AG10803 (cell line): ENCODE data around the gene NBPF9.
"Not testable (repeated sequence)": the region's sequence is repeated elsewhere in the genome, so short reads cannot be mapped to it uniquely, and the experiment has no call there.

Experiments
- DNase-seq: peaks from one replicate; pipeline ENCODE4 v3.0.0; 2010; ENCODE audit warnings: low read depth
- H3K4me3 ChIP-seq: 2 replicates; pipeline ENCODE4 v1.5.1; 2011; ENCODE audit warnings: mild to moderate bottlenecking, low read length, control low read depth

Gene NBPF9, protein sequence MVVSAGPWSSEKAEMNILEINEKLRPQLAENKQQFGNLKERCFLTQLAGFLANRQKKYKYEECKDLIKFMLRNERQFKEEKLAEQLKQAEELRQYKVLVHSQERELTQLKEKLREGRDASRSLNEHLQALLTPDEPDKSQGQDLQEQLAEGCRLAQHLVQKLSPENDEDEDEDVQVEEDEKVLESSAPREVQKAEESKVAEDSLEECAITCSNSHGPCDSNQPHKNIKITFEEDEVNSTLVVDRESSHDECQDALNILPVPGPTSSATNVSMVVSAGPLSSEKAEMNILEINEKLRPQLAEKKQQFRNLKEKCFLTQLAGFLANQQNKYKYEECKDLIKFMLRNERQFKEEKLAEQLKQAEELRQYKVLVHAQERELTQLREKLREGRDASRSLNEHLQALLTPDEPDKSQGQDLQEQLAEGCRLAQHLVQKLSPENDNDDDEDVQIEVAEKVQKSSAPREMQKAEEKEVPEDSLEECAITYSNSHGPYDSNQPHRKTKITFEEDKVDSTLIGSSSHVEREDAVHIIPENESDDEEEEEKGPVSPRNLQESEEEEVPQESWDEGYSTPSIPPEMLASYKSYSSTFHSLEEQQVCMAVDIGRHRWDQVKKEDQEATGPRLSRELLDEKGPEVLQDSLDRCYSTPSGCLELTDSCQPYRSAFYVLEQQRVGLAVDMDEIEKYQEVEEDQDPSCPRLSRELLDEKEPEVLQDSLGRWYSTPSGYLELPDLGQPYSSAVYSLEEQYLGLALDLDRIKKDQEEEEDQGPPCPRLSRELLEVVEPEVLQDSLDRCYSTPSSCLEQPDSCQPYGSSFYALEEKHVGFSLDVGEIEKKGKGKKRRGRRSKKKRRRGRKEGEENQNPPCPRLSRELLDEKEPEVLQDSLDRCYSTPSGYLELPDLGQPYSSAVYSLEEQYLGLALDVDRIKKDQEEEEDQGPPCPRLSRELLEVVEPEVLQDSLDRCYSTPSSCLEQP (N-terminal part only)

DNA sequence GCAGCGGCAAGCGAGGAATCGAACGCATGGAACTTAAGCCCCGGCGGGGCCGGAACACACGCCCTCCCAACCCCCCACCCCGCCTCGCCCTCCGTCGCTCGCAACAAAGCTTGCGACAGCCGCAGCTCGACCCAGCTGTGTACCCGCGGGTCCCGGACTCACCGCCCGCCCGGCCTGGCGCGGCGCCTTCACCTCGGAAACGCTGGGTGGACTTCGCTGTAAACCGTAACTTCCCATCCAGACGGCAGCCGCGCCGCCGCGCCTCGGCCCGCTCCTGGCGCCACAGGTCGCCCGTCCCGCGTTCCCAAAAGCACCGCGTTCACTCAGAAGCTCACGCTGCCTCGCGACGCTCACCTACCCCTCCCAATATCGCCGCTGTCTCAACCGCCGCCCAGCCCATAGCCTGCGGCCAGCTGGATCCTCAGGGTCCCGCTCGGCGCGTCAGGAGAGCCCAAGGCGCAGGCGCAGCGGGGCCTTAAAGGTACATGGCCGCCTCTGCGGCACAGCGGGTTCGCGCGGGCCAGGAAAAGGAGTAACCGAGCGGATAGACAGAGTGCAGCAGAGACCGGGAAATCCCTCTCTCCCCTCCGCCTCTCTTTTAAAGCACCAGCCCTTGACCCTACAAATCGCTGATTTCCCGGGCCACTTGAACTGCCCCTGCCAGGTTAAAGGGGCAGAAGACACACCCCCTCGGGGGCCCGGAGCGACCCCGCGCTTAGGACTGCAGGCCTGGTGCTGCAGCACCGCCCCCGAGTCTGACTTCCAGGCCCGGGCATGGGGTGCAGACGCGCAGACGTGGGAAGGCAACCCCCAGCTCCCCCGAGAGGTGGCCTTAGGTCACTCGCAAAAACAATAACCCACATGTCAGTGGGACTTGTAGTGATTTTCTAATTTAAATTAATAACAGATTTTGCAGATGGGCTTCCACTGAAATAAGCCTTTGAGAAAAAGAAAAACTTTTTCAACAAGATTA, at the start of gene NBPF9:
TSS of gene NBPF9 (minus strand) at position 443 of the 973 bp plus-strand sequence. CDS start 21,412 bp downstream, outside the sequence.
- DNase-seq, result peak; percentile 31
- peak within 1 kb of the TSS; percentile 61 for H3K4me3 ChIP-seq

DNA sequence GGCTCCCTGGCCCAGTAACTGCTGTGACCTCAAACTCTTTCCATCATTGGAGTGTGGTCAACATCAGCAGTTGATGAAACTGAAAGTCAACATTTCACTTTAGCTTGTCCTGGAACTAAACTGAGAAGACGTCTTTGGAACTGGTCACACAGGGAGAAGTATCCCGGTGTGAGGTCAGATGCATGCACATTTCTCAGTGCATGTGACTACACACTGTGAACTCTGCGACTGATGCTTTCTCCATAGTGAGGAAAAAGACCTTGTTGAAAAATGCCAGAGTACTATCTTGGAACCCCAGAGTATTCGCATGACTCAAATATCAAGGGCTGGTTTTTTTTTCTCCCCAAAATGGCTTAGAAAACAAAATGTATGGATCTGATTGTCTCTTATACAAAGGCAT, 46.6 kb upstream of the NBPF9 start:
- not testable (repeated sequence) for H3K4me3 ChIP-seq

DNA sequence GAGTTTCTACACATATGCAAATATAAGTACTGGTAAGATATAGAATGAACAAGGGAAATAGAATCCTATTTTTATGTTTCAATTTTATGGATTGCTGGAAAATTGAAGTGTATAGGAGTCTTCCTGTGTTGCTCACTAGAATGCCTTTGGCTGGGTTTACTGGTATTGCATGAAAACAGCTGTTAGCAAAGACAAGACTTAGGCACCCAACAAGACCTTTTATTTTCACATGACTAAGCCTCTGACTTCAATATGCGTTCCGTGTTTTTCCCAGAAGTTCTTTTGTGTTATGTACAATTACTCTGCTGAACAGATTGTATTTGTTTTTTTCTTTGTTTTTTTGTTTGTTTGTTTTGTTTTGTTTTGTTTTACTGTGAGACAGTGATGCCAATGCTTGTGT, 34.2 kb upstream of the NBPF9 start:
- peak; percentile 68 for DNase-seq
- not testable (repeated sequence) for H3K4me3 ChIP-seq

More for the DNA sequence above, 46.6 kb upstream of the NBPF9 start:
- DNase-seq, result not testable (repeated sequence)

DNA sequence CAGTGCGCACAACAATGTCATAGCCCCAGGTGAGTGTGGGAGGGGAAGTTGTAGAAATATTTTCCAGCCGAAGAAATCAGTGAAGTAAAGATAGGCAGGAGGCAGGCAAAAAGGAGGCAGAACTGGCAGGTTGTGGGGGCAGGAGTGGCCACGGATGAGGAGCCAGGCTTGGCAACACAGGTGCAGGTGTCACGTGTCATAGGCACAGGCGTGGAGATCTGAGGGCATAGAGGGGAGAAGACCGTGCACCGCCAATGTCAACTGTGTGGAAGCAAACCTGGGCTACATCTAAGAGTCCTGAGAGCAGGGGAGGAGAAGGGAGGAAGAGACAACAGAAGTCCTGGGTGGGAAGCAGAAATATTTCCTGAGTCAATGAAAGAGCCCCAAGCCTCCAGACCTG, 27.6 kb upstream of the NBPF9 start:
- not testable (repeated sequence) for H3K4me3 ChIP-seq, DNase-seq

DNA sequence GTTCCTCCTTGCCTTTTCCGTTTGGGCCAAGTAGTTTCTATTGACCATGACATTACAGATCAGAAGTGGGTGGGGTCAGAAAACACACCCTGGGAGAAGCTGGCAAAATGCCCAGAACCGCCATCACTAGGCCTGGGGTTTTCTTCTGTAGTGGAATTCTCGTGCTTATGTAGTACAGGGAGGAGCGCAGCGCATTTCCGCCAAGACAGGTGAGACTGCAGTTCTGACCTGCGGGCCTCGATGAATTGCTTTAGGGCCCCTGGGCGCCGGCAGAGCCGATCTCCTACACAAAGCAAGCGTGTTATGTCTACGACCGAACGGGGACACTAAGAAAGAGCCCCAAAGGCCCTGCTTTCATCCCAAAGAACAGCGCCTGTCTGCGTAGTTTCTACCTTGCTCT, 25.9 kb upstream of the NBPF9 start:
- not testable (repeated sequence) for DNase-seq, H3K4me3 ChIP-seq

DNA sequence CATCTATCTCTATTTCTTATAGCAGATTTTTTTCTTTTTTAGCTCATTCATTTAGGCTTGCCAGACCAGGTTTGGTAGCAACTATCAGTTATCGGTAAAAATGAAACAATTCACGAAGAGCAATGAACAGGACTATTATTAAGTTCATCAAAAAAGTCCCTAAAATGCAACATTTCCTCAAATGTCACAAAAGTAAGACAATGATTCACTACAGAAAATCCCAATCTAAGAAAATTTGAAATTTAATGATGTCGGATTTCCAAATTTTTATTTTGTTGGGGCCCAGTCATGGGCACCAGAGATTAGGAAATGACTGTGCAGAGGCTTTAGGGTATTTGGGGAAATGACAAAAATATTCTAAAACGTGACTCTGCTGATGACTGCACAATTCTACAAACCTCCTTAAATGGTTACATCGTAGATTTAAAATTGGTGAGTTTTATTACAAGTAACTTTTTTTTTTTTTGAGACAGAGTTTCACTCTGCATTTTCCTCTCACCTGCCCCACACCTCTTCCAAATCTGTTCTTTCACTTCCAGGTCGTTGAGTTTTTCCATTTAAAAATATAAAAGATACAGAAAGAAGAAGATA, 23.3 kb upstream of the NBPF9 start:
- H3K4me3 ChIP-seq, DNase-seq: not testable (repeated sequence)

DNA sequence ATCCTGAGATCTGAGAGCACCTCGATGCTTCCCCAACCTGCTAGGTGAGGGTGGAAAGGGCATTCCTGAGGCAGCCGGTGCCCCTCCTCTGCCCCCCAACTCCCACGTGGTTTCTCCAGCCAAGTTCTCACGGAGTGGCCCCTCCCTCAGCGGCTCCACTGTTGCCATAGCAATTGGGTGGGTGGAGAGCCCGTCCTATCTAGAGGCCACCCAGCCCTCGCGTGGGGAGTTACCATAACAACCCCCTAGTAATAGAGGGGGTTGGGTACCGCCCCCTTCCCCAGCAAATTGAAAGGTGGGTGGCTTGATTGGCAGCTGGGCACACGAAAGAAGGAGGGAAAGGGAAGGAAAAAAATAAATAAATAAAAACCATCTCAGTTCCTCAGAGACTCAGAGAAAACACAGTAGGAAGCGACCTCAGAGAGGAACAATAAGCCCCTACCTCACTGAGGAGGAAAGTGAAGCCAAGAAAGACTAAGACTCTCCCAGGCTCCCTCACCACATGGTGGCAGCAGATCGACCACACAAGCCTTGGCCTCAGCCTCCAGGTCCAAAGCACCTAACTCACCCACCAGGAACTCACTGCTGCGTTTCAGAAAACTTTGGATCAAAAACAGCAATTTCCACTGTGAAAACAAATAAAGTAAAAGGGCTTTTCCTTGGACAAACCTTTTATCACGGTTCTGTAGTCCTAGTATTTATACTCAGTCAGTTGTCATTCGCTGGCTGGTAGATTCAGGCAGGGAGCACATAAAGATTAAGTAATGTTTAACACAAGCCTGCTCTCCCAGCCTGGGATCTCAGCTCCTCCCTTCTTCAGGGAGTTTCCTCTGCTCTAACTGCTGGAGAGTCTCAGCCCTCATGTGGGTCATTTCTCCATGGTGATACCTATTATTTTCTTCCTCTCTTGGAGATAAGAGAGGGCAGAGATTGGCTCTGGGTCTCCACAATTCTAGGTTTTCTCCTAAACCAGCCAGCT, 20.9 kb upstream of the NBPF9 start:
- not testable (repeated sequence) for H3K4me3 ChIP-seq, DNase-seq

DNA sequence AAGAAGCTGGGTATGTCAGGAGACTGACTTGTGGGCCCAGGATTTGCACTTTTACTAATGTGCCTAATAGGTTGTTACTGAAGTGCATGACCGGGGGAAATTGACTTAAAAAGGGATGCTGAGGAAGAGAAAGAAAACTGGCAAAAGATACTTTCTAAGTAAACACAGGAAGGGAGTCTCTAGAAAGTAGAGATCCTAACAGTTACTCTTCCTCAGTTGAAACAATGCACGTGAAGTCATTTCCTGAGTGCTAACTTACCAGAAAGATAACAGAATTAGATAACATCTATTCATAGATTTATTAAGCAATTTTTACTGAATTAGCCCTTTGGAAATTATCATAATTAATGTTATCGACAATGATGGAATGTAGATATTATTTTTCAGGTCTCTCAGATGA, 9.5 kb upstream of the NBPF9 start:
- H3K4me3 ChIP-seq, DNase-seq: not testable (repeated sequence)

DNA sequence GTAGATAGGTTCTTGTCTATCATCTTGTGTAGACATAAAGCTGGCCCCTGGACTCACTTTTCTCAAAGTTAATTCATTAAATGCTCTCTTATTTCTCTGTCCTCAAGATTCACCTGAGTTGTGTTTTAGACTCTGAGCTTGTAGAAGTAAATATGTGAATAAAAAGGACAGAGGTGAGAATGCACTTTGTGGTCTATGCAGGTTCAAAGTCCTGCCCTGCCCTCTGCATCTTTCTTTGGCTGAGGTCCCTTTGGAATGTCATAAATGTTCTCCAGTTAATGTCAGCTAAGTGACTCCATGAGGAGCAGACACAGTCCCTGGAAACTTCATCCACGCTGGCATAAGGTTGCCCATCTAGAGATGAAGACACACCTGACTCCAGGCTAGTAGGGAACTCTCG, 7.0 kb upstream of the NBPF9 start:
- not testable (repeated sequence) for H3K4me3 ChIP-seq, DNase-seq

DNA sequence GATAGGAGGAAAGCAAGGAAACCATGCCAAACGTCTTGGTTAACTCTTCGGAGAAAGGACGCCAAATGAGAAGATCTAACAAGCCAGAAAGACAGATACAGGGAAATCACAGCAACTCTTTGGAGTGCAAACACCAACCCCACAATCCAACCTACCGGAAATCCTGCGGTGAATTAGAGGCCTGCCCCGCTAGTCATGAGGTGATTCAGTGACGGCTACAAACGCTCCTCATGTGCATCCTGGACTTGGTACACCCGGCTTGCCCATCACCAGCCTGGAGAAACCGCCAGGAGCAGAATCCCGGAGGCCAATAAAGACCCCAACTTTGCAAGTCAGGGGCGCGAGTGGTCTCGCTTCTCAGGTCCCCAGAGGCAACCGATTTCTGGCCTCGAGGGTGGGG, 777 bp downstream of the NBPF9 start:
- peak overlapping the region; percentile 47 for H3K4me3 ChIP-seq
- not testable (repeated sequence) for DNase-seq

DNA sequence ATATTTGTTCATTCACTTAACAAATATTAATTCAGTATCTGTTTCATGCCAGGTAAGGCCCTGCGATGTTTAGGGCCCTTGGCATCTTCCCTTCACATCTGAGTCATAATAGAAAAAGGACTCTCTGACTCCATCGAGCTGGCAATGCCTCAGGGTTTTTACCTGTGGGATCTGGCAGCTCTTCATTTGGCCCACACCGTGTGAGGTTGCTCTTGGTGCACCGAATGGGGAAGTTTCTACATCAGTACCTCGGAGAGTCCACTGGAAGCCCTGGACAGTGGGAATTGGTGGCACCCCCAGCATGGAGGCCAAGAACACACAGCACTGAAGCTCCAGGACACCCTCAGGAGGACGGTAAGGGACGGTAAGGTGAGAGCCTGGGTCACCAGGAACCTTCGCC, 5.1 kb downstream of the NBPF9 start:
- not testable (repeated sequence) for DNase-seq, H3K4me3 ChIP-seq

DNA sequence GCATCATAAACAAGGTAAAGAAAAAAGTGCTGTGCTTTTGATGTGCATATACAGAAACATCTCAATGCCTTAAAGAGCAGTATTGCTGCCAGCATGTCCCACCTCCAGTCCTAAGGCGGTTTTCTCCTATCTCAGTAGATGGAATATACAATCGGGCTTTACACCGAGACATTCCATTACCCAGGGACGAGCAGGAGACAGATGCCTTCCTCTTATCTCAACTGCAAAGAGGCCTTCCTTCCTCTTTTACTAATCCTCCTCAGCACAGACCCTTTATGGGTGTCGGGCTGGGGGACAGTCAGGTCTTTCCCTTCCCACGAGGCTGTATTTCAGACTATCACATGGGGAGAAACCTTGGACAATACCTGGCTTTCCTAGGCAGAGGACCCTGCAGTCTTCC, 10.2 kb downstream of the NBPF9 start:
- not testable (repeated sequence) for H3K4me3 ChIP-seq, DNase-seq

DNA sequence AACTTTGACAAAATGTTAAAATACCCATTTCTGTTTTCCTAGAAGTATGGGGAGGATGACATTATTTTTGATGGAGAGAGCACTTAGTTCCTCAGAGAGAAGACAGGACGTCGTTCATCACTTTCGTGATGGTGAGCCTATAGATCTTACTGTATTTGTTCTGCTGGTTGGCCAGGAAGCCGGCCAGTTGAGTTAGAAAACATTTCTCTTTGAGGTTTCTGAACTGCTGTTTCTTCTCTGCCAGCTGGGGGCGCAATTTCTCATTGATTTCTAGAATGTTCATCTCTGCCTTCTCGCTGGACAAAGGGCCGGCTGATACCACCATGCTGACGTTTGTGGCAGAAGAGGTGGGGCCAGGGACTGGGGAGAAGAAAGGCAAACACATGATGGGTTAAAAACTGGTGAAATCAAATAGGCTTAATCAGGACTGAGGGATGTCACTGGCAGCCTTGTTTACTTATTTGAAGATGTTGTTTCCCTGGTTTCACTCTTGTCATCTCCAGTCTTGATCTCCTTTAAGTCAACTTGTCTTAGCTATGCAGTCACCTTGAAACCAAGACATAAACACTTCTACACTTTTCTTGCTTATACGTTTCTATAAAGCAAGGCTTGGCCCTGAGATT, 27.7 kb downstream of the NBPF9 start:
- not testable (repeated sequence) for H3K4me3 ChIP-seq, DNase-seq

DNA sequence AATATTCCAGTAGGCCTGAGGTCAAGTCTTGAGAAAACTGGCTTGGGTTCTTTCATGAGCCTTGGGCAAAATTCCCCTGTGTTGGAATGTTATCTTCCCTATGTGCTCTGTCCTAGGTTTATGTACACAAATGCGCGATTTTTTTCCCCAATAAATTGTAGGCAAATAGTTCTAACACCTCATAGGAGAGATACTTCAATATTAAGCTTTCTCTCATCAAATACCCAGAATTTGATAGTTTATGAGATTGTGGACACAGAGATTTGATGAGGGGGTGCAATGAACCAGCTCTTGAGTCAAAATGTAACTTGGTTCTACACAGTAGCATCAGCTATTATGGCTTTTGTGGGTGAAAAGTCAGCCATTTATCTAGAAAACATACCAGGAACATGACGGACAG, 38.7 kb downstream of the NBPF9 start:
- not testable (repeated sequence) for H3K4me3 ChIP-seq, DNase-seq

DNA sequence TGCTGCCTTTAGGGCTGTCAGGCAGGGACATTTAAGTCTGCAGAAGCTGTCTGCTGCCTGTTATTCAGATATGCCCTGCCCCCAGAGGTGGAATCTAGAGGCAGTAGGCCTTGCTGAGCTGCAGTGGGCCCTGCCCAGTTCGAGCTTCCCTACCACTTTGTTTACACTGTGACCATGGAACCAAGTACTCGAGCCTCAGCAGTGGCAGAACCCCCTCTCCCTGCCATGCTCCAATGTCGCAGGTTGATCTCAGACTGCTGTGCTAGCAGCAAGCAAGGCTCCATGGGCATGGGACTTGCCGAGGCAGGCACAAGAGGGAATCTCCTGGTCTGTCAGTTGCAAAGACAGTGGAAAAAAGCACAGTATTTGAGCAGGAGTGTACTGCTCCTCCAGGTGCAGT, 60.3 kb downstream of the NBPF9 start:
- H3K4me3 ChIP-seq, DNase-seq: not testable (repeated sequence)

DNA sequence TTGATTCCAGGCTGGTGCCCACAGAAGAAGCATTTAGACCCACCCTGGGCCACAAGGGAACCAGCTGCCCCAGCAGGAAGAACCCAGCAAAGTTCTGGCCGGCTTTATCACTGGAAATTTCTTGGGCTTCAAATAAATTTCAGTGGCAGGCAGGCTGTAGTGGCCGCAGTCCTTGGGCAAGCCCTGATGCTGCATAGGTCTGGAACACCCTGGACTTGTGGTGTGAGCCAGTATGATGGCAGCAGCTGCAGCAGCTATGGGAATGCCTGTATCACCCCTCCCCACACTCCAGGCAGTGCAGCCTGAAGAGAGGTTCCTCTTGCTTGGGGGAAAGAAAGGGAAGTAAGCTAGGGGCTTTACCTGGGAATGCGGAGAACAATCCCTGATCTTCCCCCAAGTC, 69.4 kb downstream of the NBPF9 start:
- not testable (repeated sequence) for H3K4me3 ChIP-seq, DNase-seq

DNA sequence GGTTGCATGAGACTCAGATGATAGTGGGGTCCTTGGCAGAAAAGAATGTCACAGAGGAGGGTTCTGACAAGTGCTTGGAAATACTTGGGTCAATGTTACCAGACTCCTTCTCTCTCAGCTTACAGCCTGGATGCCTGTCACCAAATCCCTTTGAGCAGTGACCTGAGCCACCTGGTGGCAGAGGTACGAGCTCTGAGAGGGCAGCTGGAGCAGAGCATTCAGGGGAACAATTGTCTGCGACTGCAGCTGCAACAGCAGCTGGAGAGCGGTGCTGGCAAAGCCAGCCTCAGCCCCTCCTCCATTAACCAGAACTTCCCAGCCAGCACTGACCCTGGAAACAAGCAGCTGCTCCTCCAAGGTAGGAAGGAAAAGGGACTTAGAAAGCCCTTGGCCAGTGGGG, 79.0 kb downstream of the NBPF9 start:
- not testable (repeated sequence) for DNase-seq, H3K4me3 ChIP-seq
